ENCODE measurements around the gene ADAMTS9. TPM values are rescaled to one million over a fixed set of nuclear protein-coding genes. Genes with fewer than 3 reads are reported as not detected.

ADAMTS9 gene
- total RNA-seq, 1 experiment from 2014 or later, result 0.46 TPM

- Histone ChIP-seq H3K18ac (ENCODE audit: insufficient read length, low read depth, low read length) (no peak overlapping the region), H2BK120ac (ENCODE audit: low read depth, low read length, poor library complexity, severe bottlenecking) (no peak overlapping the region), H3K4ac (ENCODE audit: low read depth, low read length) (no peak overlapping the region), H3K27ac (ENCODE audit: insufficient read length, low read depth, low read length) (no peak overlapping the region), H2AFZ (ENCODE audit: low read length) (no peak overlapping the region), H3K79me1 (ENCODE audit: insufficient read depth, low read depth, low read length, poor library complexity, severe bottlenecking) (no peaks in the 10 kb centered on the region), H3K23me2 (ENCODE audit: insufficient read length, low read depth, low read length, poor library complexity, severe bottlenecking) (peaks cover 37% of the 10 kb centered on the region), H4K8ac (replicated peaks; ENCODE audit: insufficient read length, low read depth, low read length) (no peak overlapping the region), H2BK5ac (ENCODE audit: insufficient read length, low read length) (no peak overlapping the region), H3K56ac (ENCODE audit: insufficient read length, low read depth, low read length) (no peak overlapping the region), H2BK15ac (ENCODE audit: low read depth, low read length) (no peak overlapping the region), H3K4me1 (ENCODE audit: insufficient read depth, low read length) (peaks cover 7% of the 10 kb centered on the region), H3K4me2 (ENCODE audit: insufficient read depth, insufficient read length, low read length) (peak overlapping the region; percentile 85), H4K91ac (ENCODE audit: insufficient read length, low read depth, low read length) (no peak overlapping the region), H3K27me3 (ENCODE audit: insufficient read depth, low read length) (peaks cover 46% of the 10 kb centered on the region), H3K79me2 (ENCODE audit: insufficient read depth, low read length) (no peaks in the 10 kb centered on the region), H2BK20ac (ENCODE audit: low read depth, low read length, poor library complexity, severe bottlenecking) (no peak overlapping the region), H4K5ac (ENCODE audit: insufficient read length, low read depth, low read length) (no peak overlapping the region), H4K20me1 (ENCODE audit: control insufficient read depth, insufficient read depth, insufficient read length) (no peaks in the 10 kb centered on the region), H3K23ac (ENCODE audit: insufficient read length, low read depth, low read length) (no peak overlapping the region), H2AK5ac (ENCODE audit: insufficient read length, low read length) (no peak overlapping the region), H3K9me3 (ENCODE audit: control insufficient read depth, low read depth, low read length) (no peaks in the 10 kb centered on the region), H3K14ac (ENCODE audit: insufficient read depth, low read length) (no peak overlapping the region), H3T11ph (ENCODE audit: low read length) (no peak overlapping the region), H3K9ac (ENCODE audit: extremely low read depth, insufficient read length, low read length) (no peak overlapping the region), H2BK12ac (ENCODE audit: insufficient read length, low read depth, low read length) (no peak overlapping the region)
- TF ChIP-seq, protein P1, sequence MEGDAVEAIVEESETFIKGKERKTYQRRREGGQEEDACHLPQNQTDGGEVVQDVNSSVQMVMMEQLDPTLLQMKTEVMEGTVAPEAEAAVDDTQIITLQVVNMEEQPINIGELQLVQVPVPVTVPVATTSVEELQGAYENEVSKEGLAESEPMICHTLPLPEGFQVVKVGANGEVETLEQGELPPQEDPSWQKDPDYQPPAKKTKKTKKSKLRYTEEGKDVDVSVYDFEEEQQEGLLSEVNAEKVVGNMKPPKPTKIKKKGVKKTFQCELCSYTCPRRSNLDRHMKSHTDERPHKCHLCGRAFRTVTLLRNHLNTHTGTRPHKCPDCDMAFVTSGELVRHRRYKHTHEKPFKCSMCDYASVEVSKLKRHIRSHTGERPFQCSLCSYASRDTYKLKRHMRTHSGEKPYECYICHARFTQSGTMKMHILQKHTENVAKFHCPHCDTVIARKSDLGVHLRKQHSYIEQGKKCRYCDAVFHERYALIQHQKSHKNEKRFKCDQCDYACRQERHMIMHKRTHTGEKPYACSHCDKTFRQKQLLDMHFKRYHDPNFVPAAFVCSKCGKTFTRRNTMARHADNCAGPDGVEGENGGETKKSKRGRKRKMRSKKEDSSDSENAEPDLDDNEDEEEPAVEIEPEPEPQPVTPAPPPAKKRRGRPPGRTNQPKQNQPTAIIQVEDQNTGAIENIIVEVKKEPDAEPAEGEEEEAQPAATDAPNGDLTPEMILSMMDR (conservative IDR thresholded peaks at IDR 0.05), result no peak
- no CpG with 5 or more reads among the region's 32 CpGs for WGBS (ENCODE audit: extremely low coverage, insufficient read length, low lambda C conversion rate)
- no peak for DNase-seq
- H3K36me3 Mint-ChIP-seq (ENCODE audit: insufficient read depth in 1 of 3, low read depth in 3 of 3), result no peaks in the 10 kb centered on the region
- peaks cover 68% of the 10 kb centered on the region in 2 experiments for H3K4me1 Mint-ChIP-seq
- H3K27me3 Mint-ChIP-seq (ENCODE audit: low read depth), result peaks cover 97% of the 10 kb centered on the region
- H3K27ac Mint-ChIP-seq, result no peak overlapping the region
- peak overlapping the region; percentile 62 to 89 for H3K4me3 Mint-ChIP-seq
- H3K9me3 Mint-ChIP-seq, result peaks cover 0 to 2% of the 10 kb centered on the region in 2 experiments; a peak in 2 of 5 replicates
Measured at GRCh38 chr3:64685331-64685799, 2.4 kb downstream of the ADAMTS9 start.
